22Rv1 (cell line): Measurements from ENCODE around the gene FLNA.
"Not testable (repeated sequence)": the region's sequence is repeated elsewhere in the genome, so short reads cannot be mapped to it uniquely, and the experiment has no call there.

ENCODE experiments used
- ZFX ChIP-seq: fragments of 450-650 bp; IDR thresholded peaks from 2 replicates; pipeline ENCODE4 v1.6.1; 2017; ENCODE audit warnings: antibody characterized with exemption, borderline replicate concordance
- TF ChIP-seq, protein P1 (sequence below): fragments of 450-650 bp; IDR thresholded peaks from 2 replicates; pipeline ENCODE4 v1.5.1; 2017; ENCODE audit warnings: mild to moderate bottlenecking

DNA sequence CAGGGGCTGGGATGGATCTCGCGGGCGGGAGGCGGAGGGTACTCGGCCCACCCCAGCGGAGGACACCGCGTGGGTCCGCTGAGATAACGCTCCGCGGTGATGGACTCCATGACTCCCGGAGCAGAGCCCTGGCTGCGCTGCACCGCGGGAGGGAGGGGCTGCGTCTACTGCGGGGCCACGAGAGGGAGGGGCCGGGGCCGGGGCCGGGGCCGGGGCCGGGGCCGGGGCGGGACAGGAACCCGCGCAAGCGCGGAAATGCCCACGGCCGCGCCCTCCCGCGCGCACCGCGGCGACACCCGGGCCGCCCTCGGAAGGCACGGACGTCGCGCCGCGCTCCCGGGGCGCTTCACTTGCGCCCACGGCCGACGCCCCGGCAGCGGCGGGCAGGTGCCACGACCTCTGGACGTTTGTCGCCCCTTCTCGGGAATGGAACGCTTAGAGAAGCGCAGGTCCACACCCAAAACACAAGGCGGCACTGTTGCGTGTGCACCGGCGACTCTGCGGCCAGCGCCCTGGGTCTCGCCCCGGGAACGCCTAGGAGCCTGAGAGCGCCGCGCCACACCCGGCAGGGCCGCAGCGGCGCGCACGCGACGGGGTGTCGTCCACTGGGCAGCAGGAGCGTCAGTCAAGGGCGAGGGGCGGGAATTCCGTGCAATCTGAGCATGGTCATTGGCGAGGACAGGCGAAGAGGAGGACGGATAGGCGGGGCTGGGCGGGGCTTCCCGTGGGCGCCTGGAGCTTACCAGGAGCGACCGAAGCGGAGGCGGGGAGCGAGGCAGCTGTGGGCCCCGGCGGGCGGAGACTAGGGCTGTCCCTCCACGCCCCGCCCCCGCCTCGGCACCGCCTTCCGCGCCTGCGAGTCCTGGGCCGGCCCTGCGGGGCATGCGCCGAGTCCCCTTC is 32.8 kb downstream of the FLNA start:
- TF ChIP-seq, protein P1, sequence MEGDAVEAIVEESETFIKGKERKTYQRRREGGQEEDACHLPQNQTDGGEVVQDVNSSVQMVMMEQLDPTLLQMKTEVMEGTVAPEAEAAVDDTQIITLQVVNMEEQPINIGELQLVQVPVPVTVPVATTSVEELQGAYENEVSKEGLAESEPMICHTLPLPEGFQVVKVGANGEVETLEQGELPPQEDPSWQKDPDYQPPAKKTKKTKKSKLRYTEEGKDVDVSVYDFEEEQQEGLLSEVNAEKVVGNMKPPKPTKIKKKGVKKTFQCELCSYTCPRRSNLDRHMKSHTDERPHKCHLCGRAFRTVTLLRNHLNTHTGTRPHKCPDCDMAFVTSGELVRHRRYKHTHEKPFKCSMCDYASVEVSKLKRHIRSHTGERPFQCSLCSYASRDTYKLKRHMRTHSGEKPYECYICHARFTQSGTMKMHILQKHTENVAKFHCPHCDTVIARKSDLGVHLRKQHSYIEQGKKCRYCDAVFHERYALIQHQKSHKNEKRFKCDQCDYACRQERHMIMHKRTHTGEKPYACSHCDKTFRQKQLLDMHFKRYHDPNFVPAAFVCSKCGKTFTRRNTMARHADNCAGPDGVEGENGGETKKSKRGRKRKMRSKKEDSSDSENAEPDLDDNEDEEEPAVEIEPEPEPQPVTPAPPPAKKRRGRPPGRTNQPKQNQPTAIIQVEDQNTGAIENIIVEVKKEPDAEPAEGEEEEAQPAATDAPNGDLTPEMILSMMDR: not testable (repeated sequence)
- TF ChIP-seq ZFX: not testable (repeated sequence)
